Neural crest cell (in vitro differentiated cells): ENCODE data around the gene RGS10. TPM values are rescaled to one million over a fixed set of nuclear protein-coding genes. Genes with fewer than 3 reads are reported as not detected.

Experiments
- DNase-seq: peaks from one replicate; pipeline ENCODE4 v3.0.0; 2021; ENCODE audit warnings: low read depth, mixed read lengths, low spot score
- H3K27ac Mint-ChIP-seq: one replicate; pipeline ENCODE4 v1.8.0; 2021; ENCODE audit warnings: mild to moderate bottlenecking, mixed read lengths; ENCODE audit not compliant: unreplicated experiment
- H3K27me3 Mint-ChIP-seq: 2 replicates; pipeline ENCODE4 v1.8.0; 2021; ENCODE audit warnings: low read depth, mild to moderate bottlenecking, mixed read lengths
- H3K36me3 Mint-ChIP-seq: 2 replicates; pipeline ENCODE4 v1.8.0; 2021; ENCODE audit warnings: low read depth, mild to moderate bottlenecking, mixed read lengths
- H3K4me1 Mint-ChIP-seq: 2 replicates; pipeline ENCODE4 v1.8.0; 2021; ENCODE audit warnings: mixed read lengths
- H3K4me3 Mint-ChIP-seq: one replicate; pipeline ENCODE4 v1.8.0; 2021; ENCODE audit warnings: mild to moderate bottlenecking, mixed read lengths
- H3K9me3 Mint-ChIP-seq: 2 replicates; pipeline ENCODE4 v1.8.0; 2021; ENCODE audit warnings: mixed read lengths
- total RNA-seq: library from RNA; stranded (reverse); gene quantifications from 2 replicates; pipeline ENCODE4 v1.2.1, GENCODE V29; 2021
- TF ChIP-seq, protein P1 (sequence below): fragments of 200-600 bp; sonication (generic); conservative IDR thresholded peaks from 2 replicates; pipeline ENCODE4 v1.5.0; 2021; ENCODE audit warnings: antibody characterized with exemption, mild to moderate bottlenecking

RGS10 gene
- total RNA-seq, 1 donor from 2014 or later = 9.5 TPM

DNA sequence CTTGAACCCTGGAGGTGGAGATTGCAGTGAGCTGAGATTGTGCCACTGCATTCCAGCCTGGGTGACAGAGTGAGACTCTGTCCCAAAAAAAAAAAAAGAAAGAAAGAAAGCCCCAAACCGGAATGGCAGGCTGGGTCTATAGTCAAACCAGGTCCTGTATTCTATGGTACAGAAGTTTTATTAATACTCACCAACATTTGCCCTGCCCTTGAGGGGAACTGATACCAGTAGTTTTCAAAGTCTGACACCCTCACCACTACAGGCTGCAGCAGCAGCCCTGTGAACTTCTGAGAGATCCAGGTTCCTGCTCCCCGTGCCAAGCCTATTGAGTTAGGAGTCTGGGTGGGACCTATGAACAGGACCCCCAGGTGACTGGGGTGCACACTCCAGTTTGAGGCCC is 80.6 kb downstream of the RGS10 start:
- Mint-ChIP-seq H3K27me3 (peaks cover 8% of the 10 kb centered on the region), H3K4me1 (no peaks in the 10 kb centered on the region), H3K9me3 (peaks cover 5% of the 10 kb centered on the region), H3K36me3 (peaks cover 3% of the 10 kb centered on the region), H3K27ac (no peak overlapping the region), H3K4me3 (no peak overlapping the region)
- no peak for DNase-seq
- TF ChIP-seq, protein P1, sequence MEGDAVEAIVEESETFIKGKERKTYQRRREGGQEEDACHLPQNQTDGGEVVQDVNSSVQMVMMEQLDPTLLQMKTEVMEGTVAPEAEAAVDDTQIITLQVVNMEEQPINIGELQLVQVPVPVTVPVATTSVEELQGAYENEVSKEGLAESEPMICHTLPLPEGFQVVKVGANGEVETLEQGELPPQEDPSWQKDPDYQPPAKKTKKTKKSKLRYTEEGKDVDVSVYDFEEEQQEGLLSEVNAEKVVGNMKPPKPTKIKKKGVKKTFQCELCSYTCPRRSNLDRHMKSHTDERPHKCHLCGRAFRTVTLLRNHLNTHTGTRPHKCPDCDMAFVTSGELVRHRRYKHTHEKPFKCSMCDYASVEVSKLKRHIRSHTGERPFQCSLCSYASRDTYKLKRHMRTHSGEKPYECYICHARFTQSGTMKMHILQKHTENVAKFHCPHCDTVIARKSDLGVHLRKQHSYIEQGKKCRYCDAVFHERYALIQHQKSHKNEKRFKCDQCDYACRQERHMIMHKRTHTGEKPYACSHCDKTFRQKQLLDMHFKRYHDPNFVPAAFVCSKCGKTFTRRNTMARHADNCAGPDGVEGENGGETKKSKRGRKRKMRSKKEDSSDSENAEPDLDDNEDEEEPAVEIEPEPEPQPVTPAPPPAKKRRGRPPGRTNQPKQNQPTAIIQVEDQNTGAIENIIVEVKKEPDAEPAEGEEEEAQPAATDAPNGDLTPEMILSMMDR = no peak

GRCh38 chr10:119461380-119461779 is 81.1 kb downstream of the RGS10 start:
- DNase-seq = no peak
- TF ChIP-seq, protein P1 = no peak
- peaks cover 8% of the 10 kb centered on the region for H3K27me3 Mint-ChIP-seq
- H3K9me3 Mint-ChIP-seq = peaks cover 5% of the 10 kb centered on the region
- no peak overlapping the region for H3K27ac Mint-ChIP-seq
- no peak overlapping the region for H3K4me3 Mint-ChIP-seq
- no peaks in the 10 kb centered on the region for H3K4me1 Mint-ChIP-seq
- H3K36me3 Mint-ChIP-seq = peaks cover 3% of the 10 kb centered on the region

GRCh38 chr10:119460369-119461195 is 81.9 kb downstream of the RGS10 start:
- Mint-ChIP-seq H3K4me3 (no peak overlapping the region), H3K27me3 (peaks cover 5% of the 10 kb centered on the region), H3K9me3 (peaks cover 5% of the 10 kb centered on the region), H3K27ac (peak overlapping the region; percentile 78), H3K36me3 (peaks cover 3% of the 10 kb centered on the region), H3K4me1 (no peaks in the 10 kb centered on the region)
- TF ChIP-seq, protein P1 = no peak
- DNase-seq = no peak

- no peak for DNase-seq
- Mint-ChIP-seq H3K4me1 (no peaks in the 10 kb centered on the region), H3K4me3 (no peak overlapping the region), H3K9me3 (peaks cover 5% of the 10 kb centered on the region), H3K36me3 (peaks cover 3% of the 10 kb centered on the region), H3K27me3 (peaks cover 2% of the 10 kb centered on the region), H3K27ac (no peak overlapping the region)
- TF ChIP-seq, protein P1 = no peak
Measured at GRCh38 chr10:119459681-119460340, 82.7 kb downstream of the RGS10 start.

GRCh38 chr10:119457966-119458766 is 84.4 kb downstream of the RGS10 start:
- Mint-ChIP-seq H3K36me3 (peaks cover under 1% of the 10 kb centered on the region), H3K27ac (no peak overlapping the region), H3K27me3 (peaks cover 2% of the 10 kb centered on the region), H3K9me3 (peaks cover 2% of the 10 kb centered on the region), H3K4me3 (no peak overlapping the region), H3K4me1 (no peaks in the 10 kb centered on the region)
- no peak for DNase-seq
- TF ChIP-seq, protein P1 = no peak
